ENCODE measurements around the gene BAHCC1. TPM values are rescaled to one million over a fixed set of nuclear protein-coding genes. Genes with fewer than 3 reads are reported as not detected.

Gene BAHCC1
- total and polyA plus RNA-seq, 10 of the 15 experiments (the other 5 are each of a cell fraction or from before 2014, with no cell fraction given), result 0.03 to 0.14 (median 0.11) TPM; not detected in 6

GRCh38 chr17:81489012-81489997, 94.0 kb downstream of the BAHCC1 start (continued):
- no peak for TF ChIP-seq ZBTB40 (IDR thresholded peaks at IDR 0.05; ENCODE audit: borderline replicate concordance)
- TF ChIP-seq MAX (IDR thresholded peaks at IDR 0.05; ENCODE audit: low read depth, low read length), result no peak
- TF ChIP-seq HDAC6 (IDR thresholded peaks at IDR 0.05; ENCODE audit: unreplicated experiment), result no peak
- TF ChIP-seq BACH1 (IDR thresholded peaks at IDR 0.05; ENCODE audit: borderline replicate concordance), result no peak
- TF ChIP-seq IRF5 (IDR thresholded peaks at IDR 0.05; ENCODE audit: borderline replicate concordance), result no peak
